Activated CD8-positive, alpha-beta memory T cell treated with anti-CD3 and anti-CD28 coated beads, Interleukin-2, amount 10 ng/mL, durations not matched to agents 7 days and 5 days (primary cell): Measurements from ENCODE around the gene CFAP97D2. TPM values are rescaled to one million over a fixed set of nuclear protein-coding genes. Genes with fewer than 3 reads are reported as not detected.

ENCODE experiments used
- ATAC-seq: fragments of 150-1000 bp; cut with Tn5 transposase; one replicate; pipeline ENCODE4 v1.10.0; 2021; ENCODE audit warnings: moderate library complexity
- CTCF ChIA-PET: fragments of 350-600 bp; sonication (Branson Sonifier 250); formaldehyde crosslinking; loops from one replicate; lab custom pipeline; 2021; ENCODE audit warnings: antibody characterized with exemption; lab: Charles Lee
- DNase-seq: peaks from one replicate; pipeline ENCODE4 v3.0.0-alpha.2; 2020
- H3K27ac Mint-ChIP-seq: one replicate; pipeline ENCODE4 v1.8.0; 2021; ENCODE audit warnings: mild to moderate bottlenecking, mixed read lengths
- H3K27me3 Mint-ChIP-seq: one replicate; pipeline ENCODE4 v1.8.0; 2021; ENCODE audit warnings: mixed read lengths
- H3K36me3 Mint-ChIP-seq: one replicate; pipeline ENCODE4 v1.8.0; 2021; ENCODE audit warnings: mild to moderate bottlenecking, mixed read lengths
- H3K4me1 Mint-ChIP-seq: one replicate; pipeline ENCODE4 v1.8.0; 2021; ENCODE audit warnings: mixed read lengths
- H3K4me3 Mint-ChIP-seq: one replicate; pipeline ENCODE4 v1.8.0; 2021; ENCODE audit warnings: mild to moderate bottlenecking, moderate library complexity, mixed read lengths
- H3K9me3 Mint-ChIP-seq: one replicate; pipeline ENCODE4 v1.8.0; 2022; ENCODE audit warnings: low read depth, mixed read lengths
- total RNA-seq, 2 experiments: library from RNA; stranded (reverse); gene quantifications; one replicate each; pipeline ENCODE4 v1.2.3, GENCODE V29; 2021

CFAP97D2 gene
- total RNA-seq, 2 experiments from 2014 or later = not detected

DNA sequence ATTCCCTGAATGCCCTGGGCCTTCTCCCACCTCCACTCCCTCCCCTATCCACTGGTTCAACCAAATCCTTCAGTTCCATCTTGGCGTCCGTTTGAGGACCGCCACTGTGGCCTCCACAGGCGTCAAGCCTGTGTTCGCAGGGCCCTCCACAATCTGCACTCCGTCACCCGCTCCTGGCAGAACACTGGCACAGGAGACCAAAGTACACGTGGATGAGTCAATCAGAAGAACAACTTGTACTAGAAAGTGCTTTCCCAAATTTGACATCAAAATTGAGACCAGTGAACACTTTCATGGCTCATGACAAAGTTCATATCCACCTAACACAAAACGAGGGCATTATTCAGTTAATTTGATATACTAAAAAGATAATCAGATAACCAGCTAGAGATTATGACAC, 49.1 kb downstream of the CFAP97D2 start:
- Mint-ChIP-seq H3K27ac (no peak overlapping the region), H3K4me1 (peaks cover 18% of the 10 kb centered on the region), H3K27me3 (peaks cover 16% of the 10 kb centered on the region), H3K36me3 (no peaks in the 10 kb centered on the region), H3K9me3 (no peaks in the 10 kb centered on the region), H3K4me3 (no peak overlapping the region)
- DNase-seq = no peak
- CTCF ChIA-PET = interaction anchor here (0.7 to 2.4 kb wide), 4 partner anchors 26 to 412 kb away, joined by 3 to 7 read pairs (median 4); no protein-coding TSS in a partner anchor
- no peak for ATAC-seq

DNA sequence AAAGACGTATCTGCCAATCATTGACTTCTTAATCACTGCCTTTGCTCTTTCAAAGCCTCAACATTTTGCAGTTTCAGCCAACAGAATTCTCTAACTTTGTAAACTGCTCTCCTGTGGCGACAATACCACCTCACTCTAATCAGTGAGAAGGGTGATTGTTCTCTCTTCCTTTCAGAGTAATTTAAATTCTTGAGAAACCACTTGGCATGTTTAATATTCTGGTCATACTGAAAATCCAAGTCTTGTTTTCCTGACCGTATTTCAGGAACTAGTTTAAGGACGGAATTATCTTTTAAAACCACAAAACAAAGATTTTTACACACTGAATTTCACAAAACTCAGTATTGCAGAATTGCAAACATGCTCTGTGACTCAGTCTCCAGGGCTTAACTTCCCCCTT, 50.4 kb downstream of the CFAP97D2 start:
- H3K4me1 Mint-ChIP-seq = peaks cover 21% of the 10 kb centered on the region
- no peak for DNase-seq
- H3K27me3 Mint-ChIP-seq = peaks cover 16% of the 10 kb centered on the region
- no peak for ATAC-seq
- no peaks in the 10 kb centered on the region for H3K36me3 Mint-ChIP-seq
- CTCF ChIA-PET = interaction anchor here (1.1 kb wide), 1 partner anchor 164 kb away, joined by 3 read pairs; no protein-coding TSS in a partner anchor
- no peaks in the 10 kb centered on the region for H3K9me3 Mint-ChIP-seq
- H3K27ac Mint-ChIP-seq = no peak overlapping the region
- no peak overlapping the region for H3K4me3 Mint-ChIP-seq

DNA sequence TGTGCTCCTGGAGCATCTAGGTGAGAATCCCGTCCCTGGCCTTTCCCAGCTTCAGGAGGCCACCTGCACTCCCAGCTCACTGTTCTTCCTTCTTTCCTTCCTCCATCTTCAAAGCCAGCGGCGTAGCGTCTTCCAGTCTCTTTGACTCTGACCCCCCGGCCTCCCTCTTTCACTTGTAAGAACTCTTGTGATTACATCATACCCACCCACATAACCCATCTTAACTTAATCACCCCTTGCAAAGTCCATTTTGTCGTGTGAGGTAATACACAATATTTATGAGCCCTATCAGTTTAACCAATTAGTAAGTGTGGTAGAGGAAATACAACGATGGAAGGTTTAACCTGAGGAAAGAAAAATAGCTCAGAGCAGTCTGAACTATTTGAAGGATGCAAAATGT, 51.1 kb downstream of the CFAP97D2 start:
- CTCF ChIA-PET = no interaction called here
- no peak overlapping the region for H3K4me3 Mint-ChIP-seq
- no peak for ATAC-seq
- no peak for DNase-seq
- H3K4me1 Mint-ChIP-seq = peaks cover 17% of the 10 kb centered on the region
- no peaks in the 10 kb centered on the region for H3K36me3 Mint-ChIP-seq
- peaks cover 16% of the 10 kb centered on the region for H3K27me3 Mint-ChIP-seq
- H3K9me3 Mint-ChIP-seq = no peaks in the 10 kb centered on the region
- no peak overlapping the region for H3K27ac Mint-ChIP-seq

DNA sequence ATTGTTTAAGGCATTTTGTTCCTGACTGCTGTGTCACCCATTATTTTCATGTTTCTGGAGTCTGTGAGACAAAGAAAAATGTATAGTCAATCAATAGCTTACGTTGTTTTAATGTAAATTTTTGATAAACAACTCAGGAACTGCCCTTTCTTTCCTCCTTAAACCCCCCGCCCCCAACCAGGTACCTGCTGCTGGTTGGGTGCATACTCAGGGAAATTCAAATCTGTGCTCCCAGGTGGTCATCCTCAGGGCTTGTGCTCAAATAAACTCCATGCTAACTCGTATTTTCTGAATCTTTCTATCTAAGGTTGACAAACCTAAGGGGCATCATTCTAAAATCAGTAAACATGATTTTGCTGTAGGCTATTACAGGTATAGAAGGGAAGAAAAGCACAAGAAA, 51.5 kb downstream of the CFAP97D2 start:
- H3K36me3 Mint-ChIP-seq = peaks cover 4% of the 10 kb centered on the region
- H3K27me3 Mint-ChIP-seq = peaks cover 16% of the 10 kb centered on the region
- H3K27ac Mint-ChIP-seq = no peak overlapping the region
- no peak for DNase-seq
- CTCF ChIA-PET = no interaction called here
- H3K4me3 Mint-ChIP-seq = no peak overlapping the region
- H3K9me3 Mint-ChIP-seq = no peaks in the 10 kb centered on the region
- H3K4me1 Mint-ChIP-seq = peaks cover 20% of the 10 kb centered on the region
- ATAC-seq = no peak

DNA sequence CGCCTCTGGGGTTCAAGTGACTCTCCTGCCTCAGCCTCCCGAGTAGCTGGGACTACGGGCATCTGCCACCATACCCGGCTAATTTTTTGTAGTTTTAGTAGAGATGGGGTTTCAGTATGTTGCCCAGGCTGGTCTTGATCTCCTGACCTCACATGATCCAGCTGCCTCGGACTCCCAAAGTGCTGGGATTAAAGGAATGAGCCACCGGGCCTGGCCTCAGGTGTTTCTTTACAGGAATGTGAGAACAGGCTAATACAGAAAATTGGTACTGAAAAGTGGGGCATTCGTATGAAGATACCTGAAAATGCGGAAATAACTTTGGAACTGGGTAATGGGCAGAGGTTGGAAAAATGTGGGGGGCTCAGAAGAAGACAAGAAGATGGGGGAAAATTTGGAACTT, 52.8 kb downstream of the CFAP97D2 start:
- Mint-ChIP-seq H3K36me3 (peaks cover 7% of the 10 kb centered on the region), H3K27ac (no peak overlapping the region), H3K4me1 (peaks cover 24% of the 10 kb centered on the region), H3K27me3 (peaks cover 16% of the 10 kb centered on the region), H3K9me3 (no peaks in the 10 kb centered on the region), H3K4me3 (no peak overlapping the region)
- ATAC-seq (no peak), DNase-seq (no peak)
- CTCF ChIA-PET = no interaction called here

DNA sequence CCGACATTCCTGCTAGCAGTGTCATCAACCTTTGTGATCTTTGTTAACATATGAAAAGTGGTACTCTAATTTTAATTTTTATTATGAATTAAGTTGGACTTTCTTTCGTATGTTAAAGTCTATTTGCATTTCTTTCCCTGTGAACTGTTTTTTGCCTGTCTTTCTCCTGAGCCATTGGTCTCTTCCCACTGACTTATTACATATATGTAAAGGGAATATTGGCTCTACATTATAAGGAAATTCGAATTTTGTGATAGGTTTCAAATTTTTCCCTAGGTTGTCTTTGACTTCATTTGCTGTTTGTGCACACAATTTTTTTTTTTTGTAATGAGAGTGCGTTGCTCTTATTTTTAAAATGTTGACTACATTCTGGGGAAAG, 55.2 kb downstream of the CFAP97D2 start:
- peak overlapping the region; percentile 80 for H3K4me3 Mint-ChIP-seq
- H3K27me3 Mint-ChIP-seq = peaks cover 11% of the 10 kb centered on the region
- peak overlapping the region; percentile 79 for H3K27ac Mint-ChIP-seq
- no peaks in the 10 kb centered on the region for H3K9me3 Mint-ChIP-seq
- H3K36me3 Mint-ChIP-seq = peaks cover 21% of the 10 kb centered on the region
- H3K4me1 Mint-ChIP-seq = peaks cover 29% of the 10 kb centered on the region
- DNase-seq (no peak), ATAC-seq (no peak)
- CTCF ChIA-PET = no interaction called here

DNA sequence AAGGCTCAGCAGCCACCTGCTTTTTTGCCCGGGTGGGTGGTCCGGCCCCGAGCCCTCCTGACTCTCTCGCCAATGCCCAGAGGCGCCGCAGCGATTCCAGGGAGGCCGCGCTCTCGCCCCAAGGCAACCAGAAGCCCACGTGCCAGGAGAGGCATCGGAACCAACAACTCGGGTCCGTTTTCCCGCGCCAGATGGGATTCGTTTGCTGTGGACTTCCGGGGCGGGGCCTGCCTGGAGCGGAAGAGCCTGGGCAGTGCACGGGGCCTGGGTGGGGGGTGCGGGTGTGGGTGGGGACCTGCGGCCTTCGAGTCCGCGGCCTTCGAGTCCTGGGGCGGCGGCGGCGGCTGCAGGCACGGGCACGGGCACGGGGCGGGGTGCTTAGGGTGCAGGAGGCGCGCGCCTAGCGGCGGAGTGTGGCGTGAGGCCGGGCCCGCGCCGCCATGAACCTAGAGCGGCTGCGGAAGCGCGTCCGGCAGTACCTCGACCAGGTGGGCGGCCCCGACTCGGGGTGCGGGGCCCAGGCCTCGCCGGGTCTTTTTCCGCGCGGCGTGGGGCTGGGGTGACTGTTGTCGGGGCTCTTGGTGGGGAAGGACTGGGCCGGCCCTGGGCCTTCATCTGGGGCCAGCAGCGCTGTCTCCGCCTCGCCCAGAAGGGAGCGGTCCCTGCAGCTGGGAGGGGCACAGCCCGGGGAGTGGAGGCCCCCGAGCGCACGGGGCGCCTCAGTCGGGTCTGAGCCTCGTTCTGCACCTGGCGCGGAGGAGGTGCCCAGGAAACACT, 55.8 kb downstream of the CFAP97D2 start, which contains the start of gene CDC16:
TSS of gene CDC16 (plus strand) at position 253 of the 777 bp plus-strand sequence. CDS start at position 441, 188 bp downstream.
- H3K4me3 Mint-ChIP-seq = peak within 1 kb of the TSS; percentile 80
- DNase-seq = peak; percentile 91
- peaks cover 29% of the 10 kb centered on the region for H3K4me1 Mint-ChIP-seq
- no peaks in the 10 kb centered on the region for H3K9me3 Mint-ChIP-seq
- ATAC-seq = peak; percentile 93
- CTCF ChIA-PET = interaction anchor here (2.2 kb wide), 1 partner anchor 8 kb away, joined by 7 read pairs; no protein-coding TSS in a partner anchor
- peak within 1 kb of the TSS; percentile 79 for H3K27ac Mint-ChIP-seq
- peaks cover 8% of the 10 kb centered on the region for H3K27me3 Mint-ChIP-seq
- peaks cover 25% of the 10 kb centered on the region for H3K36me3 Mint-ChIP-seq

DNA sequence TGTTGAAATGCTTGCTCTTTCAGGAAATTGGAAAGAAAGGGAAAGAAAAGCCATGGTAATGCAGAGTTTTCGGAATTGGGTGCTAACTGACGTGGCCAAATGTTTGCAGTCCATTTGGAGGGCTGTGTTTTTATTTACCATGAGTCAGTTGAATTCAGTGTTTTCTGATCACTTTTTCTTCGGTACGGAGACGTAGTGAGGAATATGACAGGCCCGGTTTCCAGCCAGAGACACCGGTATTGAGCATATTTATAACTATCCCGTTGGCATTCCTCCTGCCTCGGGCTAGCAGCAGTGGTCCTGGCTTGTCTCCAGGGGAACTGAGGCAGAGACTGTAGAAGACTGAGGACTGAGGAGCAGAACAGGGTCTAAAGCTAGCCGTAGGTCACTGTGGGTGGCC, 56.6 kb downstream of the CFAP97D2 start:
- DNase-seq (no peak), ATAC-seq (no peak)
- Mint-ChIP-seq H3K36me3 (peaks cover 26% of the 10 kb centered on the region), H3K27me3 (peaks cover 4% of the 10 kb centered on the region), H3K9me3 (no peaks in the 10 kb centered on the region), H3K4me1 (peaks cover 27% of the 10 kb centered on the region), H3K27ac (peak overlapping the region; percentile 79), H3K4me3 (peak overlapping the region; percentile 80)
- CTCF ChIA-PET = interaction anchor here (1.4 to 2.2 kb wide), 2 partner anchors 9 to 125 kb away, joined by 3 to 7 read pairs; no protein-coding TSS in a partner anchor

DNA sequence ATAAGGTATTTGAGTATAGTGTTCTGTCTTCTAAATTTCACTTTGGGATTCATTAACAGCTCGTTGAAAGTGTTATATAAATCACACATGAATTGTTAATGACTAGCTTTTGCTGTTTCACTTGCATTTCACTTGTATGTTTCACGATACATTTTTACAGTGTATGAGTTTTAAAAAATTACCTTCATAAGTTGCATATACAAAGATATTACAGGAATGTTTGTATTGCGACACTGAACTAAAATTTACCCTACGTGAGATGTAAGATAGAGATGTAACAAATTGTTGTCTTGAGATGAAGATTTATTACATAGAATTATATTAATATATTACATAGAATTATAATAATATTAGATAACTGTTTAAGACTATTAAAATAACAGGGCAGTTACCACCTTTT, 57.2 kb downstream of the CFAP97D2 start:
- Mint-ChIP-seq H3K27ac (peak overlapping the region; percentile 79), H3K9me3 (no peaks in the 10 kb centered on the region), H3K4me1 (peaks cover 27% of the 10 kb centered on the region), H3K4me3 (peak overlapping the region; percentile 80), H3K27me3 (peaks cover 4% of the 10 kb centered on the region), H3K36me3 (peaks cover 29% of the 10 kb centered on the region)
- ATAC-seq = no peak
- no peak for DNase-seq
- CTCF ChIA-PET = interaction anchor here (1.4 to 2.2 kb wide), 2 partner anchors 10 to 126 kb away, joined by 3 to 7 read pairs; no protein-coding TSS in a partner anchor

DNA sequence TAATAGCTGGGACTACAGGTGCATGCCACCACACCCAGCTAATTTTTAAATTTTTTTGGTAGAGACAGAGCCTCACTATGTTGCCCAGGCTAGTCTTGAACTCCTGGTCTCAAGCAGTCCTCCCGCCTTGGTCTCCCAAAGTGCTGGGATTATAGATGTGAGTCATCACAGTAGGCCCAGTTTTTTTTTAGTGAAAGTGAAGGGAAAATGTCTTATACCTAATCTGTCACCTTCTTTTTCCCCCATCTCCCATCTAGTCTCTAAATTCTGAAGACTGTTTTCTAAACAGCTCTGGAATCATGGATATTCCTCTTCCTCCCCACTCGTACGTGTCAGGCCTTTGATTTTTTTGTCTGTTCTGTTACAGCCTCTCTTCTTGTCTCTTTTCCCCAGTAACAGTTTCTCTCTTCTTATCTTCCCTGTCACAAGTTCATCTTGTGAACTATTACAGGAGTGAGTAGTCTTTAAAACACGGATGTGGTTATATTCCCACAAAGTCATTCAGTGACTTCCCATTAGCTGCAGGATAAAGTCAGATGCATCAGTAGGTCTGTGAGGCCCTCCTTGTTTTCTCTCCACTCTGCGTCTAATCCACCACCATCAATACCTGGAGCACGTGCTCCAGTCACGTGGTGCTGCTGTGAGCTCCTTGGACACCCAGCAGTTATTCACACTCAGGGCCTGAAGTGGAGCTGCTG, 58.5 kb downstream of the CFAP97D2 start:
- peaks cover 29% of the 10 kb centered on the region for H3K4me1 Mint-ChIP-seq
- H3K4me3 Mint-ChIP-seq = peak overlapping the region; percentile 23
- H3K27ac Mint-ChIP-seq = peak overlapping the region; percentile 52
- no peaks in the 10 kb centered on the region for H3K27me3 Mint-ChIP-seq
- H3K9me3 Mint-ChIP-seq = no peaks in the 10 kb centered on the region
- DNase-seq (no peak), ATAC-seq (no peak)
- CTCF ChIA-PET = no interaction called here
- peaks cover 40% of the 10 kb centered on the region for H3K36me3 Mint-ChIP-seq

DNA sequence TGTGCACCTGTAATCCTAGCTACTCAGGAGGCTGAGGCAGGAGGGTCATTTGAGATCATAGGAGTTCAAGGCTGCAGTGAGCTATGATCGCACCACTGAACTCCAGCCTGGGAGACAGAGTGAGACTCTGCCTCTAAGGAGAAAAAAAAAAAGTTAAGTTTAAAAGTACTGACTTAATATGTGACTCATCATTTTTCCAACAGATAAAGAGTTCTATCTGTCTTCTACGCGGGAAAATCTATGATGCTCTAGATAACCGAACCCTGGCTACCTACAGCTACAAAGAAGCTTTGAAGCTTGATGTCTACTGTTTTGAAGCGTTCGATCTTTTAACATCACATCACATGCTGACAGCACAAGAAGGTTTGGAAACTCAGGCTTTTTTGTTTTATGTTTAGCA, 62.9 kb downstream of the CFAP97D2 start:
- ATAC-seq (no peak), DNase-seq (no peak)
- Mint-ChIP-seq H3K36me3 (peaks cover 64% of the 10 kb centered on the region), H3K27ac (no peak overlapping the region), H3K27me3 (no peaks in the 10 kb centered on the region), H3K9me3 (no peaks in the 10 kb centered on the region), H3K4me1 (peaks cover 14% of the 10 kb centered on the region), H3K4me3 (no peak overlapping the region)
- CTCF ChIA-PET = interaction anchor here (1.0 to 1.1 kb wide), 2 partner anchors 20 to 34 kb away, joined by 3 read pairs; no protein-coding TSS in a partner anchor

DNA sequence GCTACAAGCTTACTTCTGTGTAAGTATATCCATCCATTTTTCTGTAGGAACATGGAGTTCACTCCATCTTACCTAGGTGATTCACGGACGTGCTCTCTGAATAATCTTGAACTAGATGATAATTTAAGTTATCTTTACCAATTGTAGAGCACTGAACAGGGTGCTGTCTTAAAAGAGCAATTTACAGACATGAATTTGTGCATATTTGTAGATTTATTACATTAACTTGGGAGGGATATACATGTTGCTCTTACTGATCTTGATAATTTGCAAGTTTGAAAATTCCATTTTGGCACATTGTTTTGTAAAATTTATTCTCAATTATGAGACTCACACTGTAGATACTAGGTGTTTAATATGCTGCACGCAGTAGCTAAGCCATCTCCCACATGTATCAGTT, 64.9 kb downstream of the CFAP97D2 start:
- no peak for ATAC-seq
- CTCF ChIA-PET = interaction anchor here (1.1 kb wide), 1 partner anchor 52 kb away, joined by 3 read pairs; no protein-coding TSS in a partner anchor
- no peak overlapping the region for H3K27ac Mint-ChIP-seq
- H3K36me3 Mint-ChIP-seq = peaks cover 68% of the 10 kb centered on the region
- no peak for DNase-seq
- no peaks in the 10 kb centered on the region for H3K9me3 Mint-ChIP-seq
- no peak overlapping the region for H3K4me3 Mint-ChIP-seq
- no peaks in the 10 kb centered on the region for H3K27me3 Mint-ChIP-seq
- peaks cover 4% of the 10 kb centered on the region for H3K4me1 Mint-ChIP-seq

DNA sequence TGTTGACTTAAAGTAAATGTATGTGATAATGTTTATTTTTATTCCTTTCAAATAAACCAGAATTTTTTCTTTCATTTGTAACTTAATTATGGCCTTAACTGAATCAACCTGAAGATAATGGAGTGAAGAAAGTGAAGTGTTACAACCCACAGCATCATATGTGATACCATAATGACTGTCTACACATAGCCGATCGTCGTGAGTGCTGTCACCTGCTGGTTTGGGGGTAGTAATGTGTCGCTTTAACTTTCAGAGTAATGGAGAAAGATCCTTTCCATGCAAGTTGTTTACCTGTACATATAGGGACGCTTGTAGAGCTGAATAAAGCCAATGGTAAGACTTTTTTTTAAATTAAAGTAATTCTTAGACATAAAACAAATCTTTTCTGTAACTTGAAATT, 65.6 kb downstream of the CFAP97D2 start:
- Mint-ChIP-seq H3K27me3 (no peaks in the 10 kb centered on the region), H3K36me3 (peaks cover 63% of the 10 kb centered on the region), H3K4me3 (no peak overlapping the region), H3K27ac (no peak overlapping the region), H3K4me1 (peaks cover 4% of the 10 kb centered on the region), H3K9me3 (no peaks in the 10 kb centered on the region)
- CTCF ChIA-PET = interaction anchor here (1.1 to 1.6 kb wide), 2 partner anchors 17 to 52 kb away, joined by 3 to 6 read pairs; no protein-coding TSS in a partner anchor
- ATAC-seq (no peak), DNase-seq (no peak)
